Measurements from ENCODE around the gene MEGF11.

MEGF11 gene

DNA sequence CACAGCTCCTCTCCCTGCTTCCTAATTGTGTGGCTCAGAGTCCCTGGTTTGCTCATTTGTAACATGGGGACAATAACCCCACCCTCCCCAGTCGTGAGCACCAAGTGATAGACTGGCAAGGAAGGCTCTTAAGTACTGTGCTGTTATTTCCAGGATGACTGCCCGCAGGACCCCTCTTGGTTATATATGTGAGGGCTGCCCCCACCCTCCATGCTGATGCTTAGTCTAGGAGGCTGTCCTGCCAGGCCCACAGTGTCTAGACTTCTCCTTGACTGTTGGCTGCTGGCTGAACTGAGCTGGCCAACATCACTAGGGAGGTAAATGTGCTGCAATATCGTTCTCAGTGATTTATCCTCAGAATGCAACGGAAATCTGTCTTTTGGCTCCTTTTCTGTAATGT, 339.2 kb downstream of the MEGF11 start:
- no peak for DNase-seq (ENCODE audit: low spot score in 2 of 2)
- Histone ChIP-seq H3K4me1 (no peaks in the 10 kb centered on the region), H3K36me3 (replicated peaks) (no peaks in the 10 kb centered on the region; the same call in none of the 2 replicates), H3K9me3 (no peaks in the 10 kb centered on the region), H3K27me3 (ENCODE audit: low read depth) (no peaks in the 10 kb centered on the region), H3K4me3 (no peak overlapping the region)
- in situ Hi-C loops (cut with MboI; ENCODE audit: low sequenced_read_pairs): no loop called here

DNA sequence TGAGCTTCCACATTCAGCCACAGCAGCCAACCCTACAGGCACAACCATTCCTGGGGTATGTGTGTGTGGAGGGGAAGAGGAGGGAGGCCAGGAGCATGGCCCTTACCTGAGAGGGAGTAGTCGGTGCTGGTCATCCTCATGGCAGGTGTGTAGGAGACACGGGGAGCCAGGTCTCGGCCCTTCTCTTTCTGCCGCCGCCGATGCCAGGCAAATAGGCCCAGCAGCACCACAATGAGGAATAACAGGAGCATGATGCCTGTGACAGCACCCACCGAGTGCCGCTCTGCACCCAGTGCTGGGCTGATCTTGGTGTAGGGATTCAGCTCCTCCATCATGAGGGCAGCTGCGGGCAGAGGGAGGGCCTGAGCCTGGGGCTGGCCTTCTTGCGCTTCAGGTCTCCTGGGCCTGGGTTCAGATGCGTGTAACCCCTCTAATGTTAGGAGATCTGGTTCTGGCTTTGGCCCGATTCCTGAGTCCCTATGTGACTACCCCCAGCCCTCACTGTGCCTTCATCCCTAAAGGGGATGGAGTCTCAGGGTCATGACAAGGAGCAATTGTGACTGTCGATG, 339.8 kb downstream of the MEGF11 start:
- H3K4me3 ChIP-seq: no peak overlapping the region
- H3K36me3 ChIP-seq (replicated peaks): no peaks in the 10 kb centered on the region; the same call in none of the 2 replicates
- no peaks in the 10 kb centered on the region for H3K4me1 ChIP-seq
- H3K27me3 ChIP-seq (ENCODE audit: low read depth): no peaks in the 10 kb centered on the region
- in situ Hi-C loops (cut with MboI; ENCODE audit: low sequenced_read_pairs): no loop called here
- H3K9me3 ChIP-seq: no peaks in the 10 kb centered on the region
- no peak for DNase-seq (ENCODE audit: low spot score in 2 of 2)

DNA sequence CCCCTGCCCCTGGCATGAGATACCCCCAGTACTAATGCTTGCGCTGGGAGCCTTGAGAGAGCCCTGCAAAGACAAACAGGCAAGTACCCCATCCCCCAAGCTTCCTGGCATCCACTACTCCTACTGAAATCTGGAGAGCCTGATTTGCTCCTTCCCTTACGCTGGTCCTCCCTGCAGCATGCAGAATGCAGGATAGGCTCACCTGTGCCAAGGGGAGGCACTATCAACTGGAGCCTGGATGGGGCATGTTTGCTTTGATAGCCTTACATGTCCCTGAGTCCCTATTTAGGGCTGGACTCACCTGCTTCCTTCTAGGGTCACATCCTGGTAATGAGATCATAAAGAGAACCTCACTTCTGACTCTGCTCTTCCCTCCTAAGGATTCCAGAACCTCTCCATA, 341.3 kb downstream of the MEGF11 start:
- DNase-seq (ENCODE audit: low spot score in 2 of 2): no peak
- no peaks in the 10 kb centered on the region for H3K9me3 ChIP-seq
- no peak overlapping the region for H3K4me3 ChIP-seq
- peaks cover 6% of the 10 kb centered on the region for H3K36me3 ChIP-seq (replicated peaks)
- no peaks in the 10 kb centered on the region for H3K27me3 ChIP-seq (ENCODE audit: low read depth)
- in situ Hi-C loops (cut with MboI; ENCODE audit: low sequenced_read_pairs): no loop called here
- no peaks in the 10 kb centered on the region for H3K4me1 ChIP-seq

DNA sequence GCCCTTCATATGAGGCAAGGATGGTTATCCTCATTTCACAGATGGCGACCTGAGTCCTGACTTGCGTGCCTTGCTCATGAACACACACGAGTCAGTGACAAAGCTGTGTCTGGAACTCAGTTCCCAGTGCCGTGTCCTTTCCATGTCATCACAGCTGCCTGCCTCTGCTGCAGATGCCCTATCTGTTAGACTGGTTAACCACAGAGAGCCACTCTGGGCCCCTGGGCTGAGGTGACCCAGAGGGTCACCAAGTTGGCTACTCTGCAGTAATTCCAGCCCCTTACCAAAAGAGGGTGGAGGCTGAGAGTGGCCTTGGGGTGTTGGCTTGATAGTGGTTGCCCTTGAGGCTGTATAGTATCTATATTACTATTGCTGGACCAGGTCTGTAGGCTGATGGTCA, 343.2 kb downstream of the MEGF11 start:
- DNase-seq (ENCODE audit: low spot score in 2 of 2): no peak
- in situ Hi-C loops (cut with MboI; ENCODE audit: low sequenced_read_pairs): no loop called here
- H3K36me3 ChIP-seq (replicated peaks): peaks cover 12% of the 10 kb centered on the region
- no peaks in the 10 kb centered on the region for H3K27me3 ChIP-seq (ENCODE audit: low read depth)
- no peaks in the 10 kb centered on the region for H3K9me3 ChIP-seq
- no peaks in the 10 kb centered on the region for H3K4me1 ChIP-seq
- H3K4me3 ChIP-seq: no peak overlapping the region

DNA sequence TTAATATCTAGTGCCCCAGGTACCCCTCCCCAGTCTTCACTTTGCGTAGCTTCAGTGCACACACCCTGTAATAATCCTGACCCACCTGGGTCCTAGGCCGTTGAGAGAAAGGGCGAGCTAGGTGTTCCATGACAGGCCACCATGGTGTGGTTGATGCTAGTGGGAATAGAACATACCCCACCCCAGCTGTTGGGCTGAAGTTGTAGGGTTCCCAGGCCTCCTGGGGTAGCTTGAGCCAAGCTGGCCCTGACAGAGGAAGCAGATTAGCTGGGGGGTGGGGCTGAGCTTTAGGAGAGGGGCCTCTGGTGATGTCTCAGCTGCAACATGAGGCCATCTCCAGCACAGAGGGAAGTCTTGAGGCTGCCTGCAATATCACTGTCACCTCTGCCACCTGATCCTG, 343.7 kb downstream of the MEGF11 start:
- DNase-seq (ENCODE audit: low spot score in 2 of 2): no peak
- Histone ChIP-seq H3K27me3 (ENCODE audit: low read depth) (no peaks in the 10 kb centered on the region), H3K4me1 (no peaks in the 10 kb centered on the region), H3K4me3 (no peak overlapping the region), H3K36me3 (replicated peaks) (peaks cover 13% of the 10 kb centered on the region), H3K9me3 (no peaks in the 10 kb centered on the region)
- in situ Hi-C loops (cut with MboI; ENCODE audit: low sequenced_read_pairs): no loop called here

DNA sequence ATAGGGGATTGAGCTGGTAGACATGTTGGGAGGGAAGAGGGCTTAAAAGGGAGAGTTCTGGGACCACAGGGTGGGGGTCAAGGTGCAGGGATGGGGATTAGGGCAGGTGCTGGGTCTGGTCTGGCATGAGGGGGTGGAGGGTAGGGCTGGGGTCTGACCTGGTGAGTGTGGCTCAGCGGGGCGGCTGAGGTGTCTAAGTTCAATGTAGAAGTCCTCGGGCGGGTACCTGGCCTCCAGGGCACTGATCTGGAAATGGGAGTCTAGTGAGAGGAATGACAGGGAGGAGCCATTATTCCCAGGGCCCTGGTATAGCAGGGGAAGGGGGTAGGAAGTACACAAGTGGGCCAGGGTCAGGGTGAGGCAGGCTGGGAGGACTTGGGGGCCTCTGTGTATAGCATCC, 344.7 kb downstream of the MEGF11 start:
- in situ Hi-C loops (cut with MboI; ENCODE audit: low sequenced_read_pairs): no loop called here
- no peak for DNase-seq (ENCODE audit: low spot score in 2 of 2)
- Histone ChIP-seq H3K9me3 (no peaks in the 10 kb centered on the region), H3K27me3 (ENCODE audit: low read depth) (no peaks in the 10 kb centered on the region), H3K36me3 (replicated peaks) (peaks cover 21% of the 10 kb centered on the region), H3K4me3 (no peak overlapping the region), H3K4me1 (no peaks in the 10 kb centered on the region)

DNA sequence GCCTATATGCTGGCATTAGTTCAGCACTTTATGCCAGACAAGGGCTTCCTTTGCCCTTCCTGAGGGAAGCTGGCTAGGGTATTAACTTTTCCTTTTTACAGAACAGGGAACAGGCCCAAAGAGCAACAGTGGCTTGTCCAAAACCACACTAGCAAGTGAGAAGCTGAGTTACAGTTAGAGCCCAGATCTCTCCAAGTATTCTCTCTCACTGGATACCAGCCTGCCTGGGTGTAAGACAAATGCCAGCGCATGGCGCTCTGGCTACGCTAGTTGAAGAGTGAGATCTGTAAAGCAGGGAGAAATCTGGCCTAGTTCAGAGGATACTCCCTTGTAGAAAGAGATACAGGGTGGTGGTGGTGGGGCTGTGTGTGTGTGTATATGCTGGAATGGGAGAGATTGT, 345.9 kb downstream of the MEGF11 start:
- Histone ChIP-seq H3K36me3 (replicated peaks) (peaks cover 28% of the 10 kb centered on the region), H3K27me3 (ENCODE audit: low read depth) (no peaks in the 10 kb centered on the region), H3K9me3 (no peaks in the 10 kb centered on the region), H3K4me3 (no peak overlapping the region), H3K4me1 (no peaks in the 10 kb centered on the region)
- DNase-seq (ENCODE audit: low spot score in 2 of 2): no peak
- in situ Hi-C loops (cut with MboI; ENCODE audit: low sequenced_read_pairs): no loop called here

DNA sequence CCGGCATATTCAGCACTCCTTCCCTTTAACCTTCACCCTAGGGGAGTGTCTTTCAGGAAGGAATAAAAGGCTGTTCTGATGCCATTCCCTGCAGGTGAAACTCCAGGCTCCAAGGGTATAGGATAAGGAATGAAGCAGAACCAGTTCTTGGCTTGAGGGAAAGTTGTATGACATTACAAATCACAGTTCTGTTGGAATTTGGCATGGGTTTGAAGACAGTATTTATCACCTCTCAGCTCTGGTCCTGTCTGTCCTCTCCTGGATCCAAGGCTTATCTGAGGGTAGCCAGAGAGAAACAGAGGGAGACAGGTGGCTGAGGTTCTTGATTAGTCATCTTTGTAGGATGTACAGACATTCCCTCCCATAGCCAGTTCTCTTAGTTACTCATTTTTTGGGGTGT, 347.2 kb downstream of the MEGF11 start:
- no peaks in the 10 kb centered on the region for H3K27me3 ChIP-seq (ENCODE audit: low read depth)
- DNase-seq (ENCODE audit: low spot score in 2 of 2): no peak
- no peak overlapping the region for H3K4me3 ChIP-seq
- no peaks in the 10 kb centered on the region for H3K9me3 ChIP-seq
- H3K4me1 ChIP-seq: no peaks in the 10 kb centered on the region
- in situ Hi-C loops (cut with MboI; ENCODE audit: low sequenced_read_pairs): no loop called here
- peaks cover 37% of the 10 kb centered on the region for H3K36me3 ChIP-seq (replicated peaks)

DNA sequence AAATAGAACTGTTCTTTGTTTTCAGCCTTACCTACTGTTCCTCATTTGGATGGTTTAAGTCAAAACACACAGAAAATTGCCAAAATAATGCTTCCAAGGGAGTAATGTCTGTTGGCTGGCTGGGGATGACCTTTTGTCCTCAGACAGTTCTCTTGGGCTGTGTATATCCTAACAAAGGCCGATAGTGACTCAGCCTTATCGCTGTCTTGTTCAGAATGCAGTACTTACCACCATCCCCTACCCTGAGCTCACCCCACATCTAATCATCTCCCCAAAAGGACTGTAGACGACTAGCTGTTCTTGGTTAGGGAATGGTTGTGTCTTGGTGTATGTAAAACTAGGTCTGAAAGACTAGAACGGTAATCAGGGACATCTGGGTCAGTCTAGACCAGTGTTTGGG, 349.2 kb downstream of the MEGF11 start:
- in situ Hi-C loops (cut with MboI; ENCODE audit: low sequenced_read_pairs): no loop called here
- peaks cover 50% of the 10 kb centered on the region for H3K36me3 ChIP-seq (replicated peaks)
- no peaks in the 10 kb centered on the region for H3K4me1 ChIP-seq
- H3K27me3 ChIP-seq (ENCODE audit: low read depth): no peaks in the 10 kb centered on the region
- H3K9me3 ChIP-seq: no peaks in the 10 kb centered on the region
- no peak overlapping the region for H3K4me3 ChIP-seq
- no peak for DNase-seq (ENCODE audit: low spot score in 2 of 2)

DNA sequence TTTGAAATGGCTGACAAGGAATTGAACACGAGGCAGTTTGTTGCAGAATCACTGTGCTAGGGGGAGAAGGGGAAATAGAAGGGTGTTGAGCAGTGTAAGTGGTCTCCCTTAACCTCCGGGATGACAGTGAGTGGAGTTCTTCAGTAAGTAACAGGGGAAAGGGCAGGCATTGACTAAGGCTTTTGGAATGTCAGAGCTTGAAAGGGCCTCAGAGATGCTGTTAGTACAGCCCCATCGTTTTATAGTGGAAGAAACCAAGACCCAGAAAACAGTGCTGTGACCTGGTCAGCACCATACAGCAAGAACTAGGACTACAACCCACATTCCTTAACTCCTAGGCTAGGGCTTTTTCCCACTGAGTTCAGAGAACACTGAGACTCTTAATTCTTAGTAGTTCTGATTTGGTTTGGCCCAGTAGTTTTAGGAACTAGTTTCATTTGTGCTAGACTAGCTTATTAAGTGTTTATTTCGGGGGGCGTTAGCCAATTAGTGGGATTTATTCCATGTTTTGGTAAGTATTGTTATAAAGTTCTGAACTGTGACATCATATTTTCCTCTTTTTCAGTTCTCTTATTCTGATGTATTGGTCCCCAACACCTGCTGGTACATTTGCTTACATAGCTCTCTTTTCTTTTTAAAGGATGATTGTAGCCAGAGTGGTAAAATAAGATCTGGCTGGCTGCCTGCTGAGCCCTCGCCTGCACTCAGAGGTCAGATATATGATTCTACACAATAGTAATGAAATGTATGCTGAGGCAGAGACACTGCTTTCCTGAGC, 350.1 kb downstream of the MEGF11 start:
- DNase-seq (ENCODE audit: low spot score in 2 of 2): no peak
- Histone ChIP-seq H3K4me3 (no peak overlapping the region), H3K4me1 (no peaks in the 10 kb centered on the region), H3K9me3 (no peaks in the 10 kb centered on the region), H3K27me3 (ENCODE audit: low read depth) (no peaks in the 10 kb centered on the region), H3K36me3 (replicated peaks) (peaks cover 54% of the 10 kb centered on the region)
- in situ Hi-C loops (cut with MboI; ENCODE audit: low sequenced_read_pairs): no loop called here

DNA sequence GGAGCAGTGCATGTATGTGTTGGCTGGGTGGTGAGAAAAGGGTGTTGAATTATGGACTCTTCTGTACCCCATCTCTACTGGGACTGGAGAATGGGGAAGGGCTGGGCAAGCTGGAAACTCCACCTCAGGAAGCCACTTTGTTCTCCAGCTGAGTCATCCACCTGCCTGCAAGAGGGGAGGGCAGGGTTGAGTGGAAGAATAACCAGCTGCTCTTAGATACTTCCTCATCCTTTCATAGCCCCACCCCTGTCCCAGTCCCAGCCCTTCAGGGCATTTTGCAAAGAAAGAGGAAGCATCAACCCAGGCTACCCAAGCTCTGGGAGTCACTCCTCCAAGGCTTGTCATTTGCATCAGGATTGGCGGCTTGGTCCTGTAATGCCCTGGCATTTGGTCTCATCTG, 351.2 kb downstream of the MEGF11 start:
- in situ Hi-C loops (cut with MboI; ENCODE audit: low sequenced_read_pairs): no loop called here
- Histone ChIP-seq H3K27me3 (ENCODE audit: low read depth) (no peaks in the 10 kb centered on the region), H3K4me3 (no peak overlapping the region), H3K4me1 (no peaks in the 10 kb centered on the region), H3K9me3 (no peaks in the 10 kb centered on the region), H3K36me3 (replicated peaks) (peaks cover 48% of the 10 kb centered on the region)
- no peak for DNase-seq (ENCODE audit: low spot score in 2 of 2)

DNA sequence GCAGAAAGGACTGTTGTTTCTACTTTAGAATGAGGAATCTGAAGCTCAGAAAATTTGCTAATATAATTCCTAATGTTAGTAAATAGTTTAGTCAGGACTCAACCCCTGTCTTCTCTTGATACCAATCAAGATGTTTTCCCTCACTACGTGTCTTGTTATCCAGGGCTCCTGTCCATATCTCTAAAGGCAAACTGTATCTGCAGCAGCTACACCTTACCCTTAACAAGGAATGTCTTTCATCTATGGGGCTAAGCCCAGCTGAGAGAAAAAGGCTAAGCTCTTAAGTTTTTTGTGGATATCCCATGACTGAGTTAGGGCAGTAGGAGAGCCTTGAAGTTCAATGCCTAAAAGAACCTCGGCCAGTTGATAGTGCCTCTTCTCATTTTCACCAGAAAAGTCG, 351.7 kb downstream of the MEGF11 start:
- H3K27me3 ChIP-seq (ENCODE audit: low read depth): no peaks in the 10 kb centered on the region
- peaks cover 53% of the 10 kb centered on the region for H3K36me3 ChIP-seq (replicated peaks)
- in situ Hi-C loops (cut with MboI; ENCODE audit: low sequenced_read_pairs): no loop called here

DNA sequence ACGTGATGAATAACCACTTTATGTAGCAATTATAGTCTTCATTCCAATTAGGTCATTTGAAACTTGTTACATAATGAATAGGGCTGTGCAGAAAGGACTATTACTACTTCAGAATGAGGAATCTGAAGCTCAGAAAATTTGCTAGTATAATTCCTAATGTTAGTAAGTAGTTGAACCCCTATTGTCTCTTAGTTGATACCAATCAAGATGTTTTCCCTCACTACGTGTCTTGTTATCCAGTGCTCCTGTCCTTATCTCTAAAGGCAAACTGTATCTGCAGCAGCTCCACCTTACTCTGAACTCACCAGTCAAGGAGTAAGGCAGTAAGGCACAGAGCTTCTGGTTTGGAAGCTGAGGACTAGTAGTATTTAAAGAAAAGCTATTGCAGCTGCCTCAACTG, 352.2 kb downstream of the MEGF11 start:
- Histone ChIP-seq H3K36me3 (replicated peaks) (peaks cover 58% of the 10 kb centered on the region), H3K9me3 (no peaks in the 10 kb centered on the region), H3K4me3 (no peak overlapping the region), H3K27me3 (ENCODE audit: low read depth) (no peaks in the 10 kb centered on the region), H3K4me1 (no peaks in the 10 kb centered on the region)
- in situ Hi-C loops (cut with MboI; ENCODE audit: low sequenced_read_pairs): no loop called here
- DNase-seq (ENCODE audit: low spot score in 2 of 2): no peak

More for the DNA sequence above, 351.7 kb downstream of the MEGF11 start:
- no peak for DNase-seq (ENCODE audit: low spot score in 2 of 2)
- Histone ChIP-seq H3K4me3 (no peak overlapping the region), H3K4me1 (no peaks in the 10 kb centered on the region), H3K9me3 (no peaks in the 10 kb centered on the region)

DNA sequence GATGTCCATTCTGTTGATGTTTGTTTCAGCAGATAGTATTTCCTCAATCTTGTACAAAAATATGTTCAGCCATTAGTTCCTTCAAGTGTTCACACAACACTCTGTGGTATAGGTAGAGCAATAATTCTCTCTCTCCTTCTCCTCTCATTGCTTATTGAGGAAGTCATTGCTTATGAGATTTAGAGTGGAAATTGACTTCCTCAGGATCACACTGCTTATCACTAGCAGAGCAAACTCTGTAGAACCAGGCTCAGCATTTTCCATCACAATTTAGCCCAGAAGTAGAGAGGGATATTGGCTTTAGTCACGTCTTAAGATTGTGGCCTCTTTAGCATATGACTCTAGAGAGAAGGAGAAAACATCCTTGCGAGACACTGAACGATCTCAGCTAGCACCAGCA, 353.1 kb downstream of the MEGF11 start:
- H3K36me3 ChIP-seq (replicated peaks): peaks cover 59% of the 10 kb centered on the region

DNA sequence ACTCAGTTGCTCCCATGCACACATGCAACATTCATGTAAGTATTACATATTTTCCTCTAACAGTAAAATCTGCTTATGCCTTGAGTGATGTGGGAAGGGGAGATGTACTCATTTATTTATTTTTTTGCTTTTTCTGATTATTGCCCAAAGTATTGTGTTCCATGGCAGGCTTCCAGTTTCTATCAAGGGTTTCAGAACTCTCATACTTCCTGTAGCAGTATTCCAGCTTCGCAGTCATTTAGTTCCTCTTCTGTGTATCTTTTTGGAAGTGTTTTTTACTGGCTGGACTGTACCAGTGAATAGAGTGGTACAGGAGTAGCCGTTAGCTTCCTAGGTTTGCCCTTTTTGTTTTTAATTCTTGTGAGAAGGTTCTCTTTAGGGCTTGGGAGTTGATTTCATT, 357.3 kb downstream of the MEGF11 start:
- Histone ChIP-seq H3K4me3 (no peak overlapping the region), H3K4me1 (no peaks in the 10 kb centered on the region), H3K9me3 (no peaks in the 10 kb centered on the region), H3K27me3 (ENCODE audit: low read depth) (no peaks in the 10 kb centered on the region), H3K36me3 (replicated peaks) (peaks cover 47% of the 10 kb centered on the region)
- no peak for DNase-seq (ENCODE audit: low spot score in 2 of 2)
- in situ Hi-C loops (cut with MboI; ENCODE audit: low sequenced_read_pairs): no loop called here

More for the DNA sequence above, 353.1 kb downstream of the MEGF11 start:
- Histone ChIP-seq H3K4me1 (no peaks in the 10 kb centered on the region), H3K27me3 (ENCODE audit: low read depth) (no peaks in the 10 kb centered on the region), H3K4me3 (no peak overlapping the region), H3K9me3 (no peaks in the 10 kb centered on the region)
- no peak for DNase-seq (ENCODE audit: low spot score in 2 of 2)
- in situ Hi-C loops (cut with MboI; ENCODE audit: low sequenced_read_pairs): no loop called here
